HepG2 (cell line): ENCODE data around the gene SCAPER. TPM values are rescaled to one million over a fixed set of nuclear protein-coding genes. Genes with fewer than 3 reads are reported as not detected.
A peak's percentile ranks its signal among the peaks of the same experiment; 100 is the strongest.

Experiments used
- ATAC-seq: fragments of 200-7000 bp; cut with Tn5 transposase; 3 replicates; pipeline ENCODE4 v1.9.1; 2020; ENCODE audit warnings: mild to moderate bottlenecking, moderate library complexity
- BruUV-seq: library from RNA; stranded (reverse); fragments of 400-500 nt; replicated peaks from 2 replicates; lab custom pipeline; 2021; lab: Mats Ljungman, UMichigan
- CTCF ChIA-PET: fragments of 300-600 bp; formaldehyde crosslinking; extraction: SDS; loops from one replicate; lab custom pipeline; 2021; ENCODE audit warnings: low total read pairs, inconsistent platforms, low intra/inter-chr PET ratio; lab: Yijun Ruan, JAX
- POLR2A ChIA-PET: fragments of 350-600 bp; sonication (Branson Sonifier 250); formaldehyde crosslinking; loops from one replicate; lab custom pipeline; 2020; ENCODE audit warnings: antibody characterized with exemption, inconsistent platforms; lab: Yijun Ruan, JAX
- DNase-seq: peaks from one replicate; pipeline ENCODE4 v3.0.0-alpha.2; 2015; ENCODE audit warnings: low spot score
- FAIRE-seq: peaks from 3 replicates; lab custom pipeline; 2011; peaks lifted over from hg19 to GRCh38; lab: Jason Lieb, UNC
- H2AFZ ChIP-seq: one replicate; pipeline ENCODE4 v1.6.1; 2011; ENCODE audit warnings: low read length, inconsistent platforms
- H3K27ac ChIP-seq: fragments of 300-600 bp; 3 replicates; pipeline ENCODE4 v1.8.0; 2011; ENCODE audit warnings: mixed run types, mild to moderate bottlenecking, mixed read lengths, low read length, inconsistent platforms; ENCODE audit not compliant: insufficient read depth; ENCODE audit errors: extremely low read length
- H3K27me3 ChIP-seq, 2 experiments: fragments of 200-600 bp in 1 of 2; 2 replicates in 1 of 2; 3 replicates in 1 of 2; pipeline versions ENCODE4 v1.6.0 to v1.8.0; 2011; ENCODE audit warnings: low read length in 2 of 2, mild to moderate bottlenecking in 2 of 2, moderate library complexity in 2 of 2, inconsistent platforms in 1 of 2; ENCODE audit not compliant: insufficient read depth in 2 of 2, control insufficient read depth in 1 of 2
- H3K36me3 ChIP-seq, 2 experiments: fragments of 200-600 bp in 1 of 2; replicated peaks in 1 of 2; 2 replicates in 1 of 2; 3 replicates in 1 of 2; pipeline versions ENCODE4 v1.5.1 to v1.8.0; 2011; ENCODE audit warnings: low read length in 2 of 2, inconsistent platforms in 1 of 2; ENCODE audit not compliant: insufficient read depth in 2 of 2, control insufficient read depth in 1 of 2
- H3K4me1 ChIP-seq: 2 replicates; pipeline ENCODE4 v1.5.1; 2012; ENCODE audit warnings: low read length, inconsistent platforms; ENCODE audit not compliant: insufficient read depth
- H3K4me2 ChIP-seq: 2 replicates; pipeline ENCODE4 v1.6.0; 2011; ENCODE audit warnings: low read depth, low read length, inconsistent platforms
- H3K4me3 ChIP-seq, 3 experiments: fragments of 200-600 bp in 1 of 3; sonication (generic), shearing (Covaris generic) in 1 of 3; replicated peaks in 1 of 3; 2 replicates each; pipeline ENCODE4 v1.5.1; 2011 to 2016; ENCODE audit warnings: low read length in 3 of 3, inconsistent platforms in 2 of 3, low read depth in 2 of 3, mild to moderate bottlenecking in 2 of 3, control low read depth in 1 of 3, mixed read lengths in 1 of 3; ENCODE audit not compliant: insufficient read depth in 1 of 3
- H3K79me2 ChIP-seq: one replicate; pipeline ENCODE4 v1.6.1; 2011; ENCODE audit warnings: low read length, inconsistent platforms; ENCODE audit not compliant: insufficient read depth
- H3K9ac ChIP-seq: 2 replicates; pipeline ENCODE4 v1.6.0; 2011; ENCODE audit warnings: mild to moderate bottlenecking, low read depth, low read length, inconsistent platforms; ENCODE audit not compliant: insufficient read depth
- H3K9me3 ChIP-seq: 2 replicates; pipeline ENCODE4 v1.5.1; 2012; ENCODE audit warnings: mild to moderate bottlenecking, low read length
- H4K20me1 ChIP-seq: 2 replicates; pipeline ENCODE4 v1.6.0; 2011; ENCODE audit warnings: inconsistent platforms, mild to moderate bottlenecking, low read length, moderate library complexity; ENCODE audit not compliant: insufficient read depth
- CEBPB ChIP-seq: IDR thresholded peaks from 2 replicates; pipeline ENCODE4 v1.6.1; 2011; ENCODE audit warnings: low read depth, low read length, improper control_type of control experiment, borderline replicate concordance
- DR1 ChIP-seq: sonication (generic); formaldehyde crosslinking; IDR thresholded peaks from 2 replicates; pipeline ENCODE4 v1.8.0; 2021; ENCODE audit warnings: mild to moderate bottlenecking, missing genetic modification reagents, inconsistent platforms
- ELK4 ChIP-seq: sonication (generic); formaldehyde crosslinking; IDR thresholded peaks from 2 replicates; pipeline ENCODE4 v1.9.0; 2021; ENCODE audit warnings: missing genetic modification reagents, borderline replicate concordance
- HNRNPH1 ChIP-seq: fragments of 200-400 bp; formaldehyde crosslinking; optimal IDR thresholded peaks from 2 replicates; pipeline ENCODE3; 2017; ENCODE audit warnings: mild to moderate bottlenecking, low read depth, low read length
- HOXA9 ChIP-seq: sonication (generic); formaldehyde crosslinking; IDR thresholded peaks from 2 replicates; pipeline ENCODE4 v1.8.1; 2022; ENCODE audit warnings: missing genetic modification reagents, mild to moderate bottlenecking, moderate library complexity, borderline replicate concordance
- PHF5A ChIP-seq: IDR thresholded peaks from one replicate; pipeline ENCODE4 v1.6.1; 2018; ENCODE audit warnings: low read depth, missing genetic modification reagents; ENCODE audit not compliant: unreplicated experiment
- TEAD2 ChIP-seq: sonication (generic); formaldehyde crosslinking; IDR thresholded peaks from 2 replicates; pipeline ENCODE4 v1.9.0; 2021; ENCODE audit warnings: missing genetic modification reagents
- ZFP37 ChIP-seq: sonication (generic); formaldehyde crosslinking; IDR thresholded peaks from 2 replicates; pipeline ENCODE4 v1.4.0; 2020; ENCODE audit warnings: missing genetic modification reagents, borderline replicate concordance
- ZFY ChIP-seq: sonication (generic); formaldehyde crosslinking; IDR thresholded peaks from 2 replicates; pipeline ENCODE4 v1.4.0; 2020; ENCODE audit warnings: missing genetic modification reagents
- ZNF232 ChIP-seq: sonication (generic); formaldehyde crosslinking; IDR thresholded peaks from 2 replicates; pipeline ENCODE4 v1.4.0; 2020; ENCODE audit warnings: missing genetic modification reagents, borderline replicate concordance
- ZNF282 ChIP-seq: fragments of 450-650 bp; IDR thresholded peaks from 2 replicates; pipeline ENCODE4 v1.6.1; 2018; ENCODE audit not compliant: partially characterized antibody
- ZNF34 ChIP-seq: sonication (generic); formaldehyde crosslinking; IDR thresholded peaks from 2 replicates; pipeline ENCODE4 v1.4.0; 2020; ENCODE audit warnings: mild to moderate bottlenecking, missing genetic modification reagents, borderline replicate concordance
- ZNF570 ChIP-seq: sonication (generic); formaldehyde crosslinking; IDR thresholded peaks from 2 replicates; pipeline ENCODE4 v1.4.0; 2020; ENCODE audit warnings: mild to moderate bottlenecking, missing genetic modification reagents, borderline replicate concordance
- ZNF674 ChIP-seq: sonication (generic); formaldehyde crosslinking; IDR thresholded peaks from 2 replicates; pipeline ENCODE4 v1.5.0; 2020; ENCODE audit warnings: low read depth, mild to moderate bottlenecking, missing genetic modification reagents
- ZSCAN30 ChIP-seq: sonication (generic); formaldehyde crosslinking; IDR thresholded peaks from 2 replicates; pipeline ENCODE4 v1.5.0; 2020; ENCODE audit warnings: mild to moderate bottlenecking, missing genetic modification reagents
- WGBS: methylation state at CpG from one replicate; pipeline ENCODE4 v1.1.6; 2017; ENCODE audit warnings: low lambda C conversion rate; 5-methylcytosine and 5-hydroxymethylcytosine counted together
- in situ Hi-C: cut with HindIII; loops from 2 replicates; pipeline ENCODE4 v1.10.0; 2017; ENCODE audit warnings: low pct_unique_long_range_greater_than_20kb; ENCODE audit not compliant: extremely low pct_ligation_motif_present
- intact Hi-C: fragments of 100-400 bp; cut with micrococcal nuclease; formaldehyde crosslinking; loops from one replicate; pipeline ENCODE4 v1.10.0; 2022; ENCODE audit not compliant: unreplicated experiment
- polyA plus RNA-seq, 8 experiments: library from polyadenylated mRNA; depleted of rRNA in 3 of 8; stranded (reverse) in 7 of 8; unstranded in 1 of 8; fragments of >200 nt; fragmentation: Illumina TruSeq in 4 of 8; extraction: Trizol in 4 of 8; gene quantifications; 2 replicates each; pipeline versions ENCODE4 v1.2.1 to v1.2.3, GENCODE V29; 2011 to 2016; ENCODE audit warnings: low read depth in 4 of 8, missing spikeins in 1 of 8, mixed read lengths in 1 of 8; ENCODE audit not compliant: insufficient read depth in 1 of 8
- total RNA-seq, 5 experiments: library from RNA; depleted of rRNA; stranded (reverse); fragments of >200 nt; fragmentation: Illumina TruSeq; extraction: Trizol; gene quantifications; 2 replicates each; pipeline ENCODE4 v1.2.3, GENCODE V29; 2016; ENCODE audit warnings: low read depth in 1 of 5
- TF ChIP-seq, protein P1 (sequence below): sonication (generic); formaldehyde crosslinking; IDR thresholded peaks from 2 replicates; pipeline ENCODE4 v1.5.0; 2020; ENCODE audit warnings: missing genetic modification reagents
- TF ChIP-seq, protein P2 (sequence below): IDR thresholded peaks from 2 replicates; pipeline ENCODE4 v1.6.1; 2016; ENCODE audit warnings: low read depth

Gene SCAPER
- total and polyA plus RNA-seq, 2 of the 13 experiments (the other 11 are each of a cell fraction or from before 2014, with no cell fraction given): 4.3 to 10.5 TPM

- FAIRE-seq (no peak), DNase-seq (no peak), ATAC-seq (no peak)
- no peak overlapping the region for H3K4me3 ChIP-seq
- H2AFZ ChIP-seq: no peak overlapping the region
- H3K4me2 ChIP-seq: no peak overlapping the region
- ChIA-PET POLR2A (no interaction called here), CTCF (no interaction called here)
- intact Hi-C loops (no loop called here), in situ Hi-C loops (no loop called here)
- H3K9me3 ChIP-seq: no peaks in the 10 kb centered on the region
- no peaks in the 10 kb centered on the region for H3K27me3 ChIP-seq
- H3K36me3 ChIP-seq: no peaks in the 10 kb centered on the region; a peak in 1 of 5 replicates
- no peak for TF ChIP-seq DR1
- TF ChIP-seq CEBPB: peak; percentile 38; the same call in 1 of the 2 replicates
- no peaks in the 10 kb centered on the region for H3K4me1 ChIP-seq
- H4K20me1 ChIP-seq: no peaks in the 10 kb centered on the region
- 82% methylated on average over 3 of the region's 3 CpGs for WGBS
- no peak overlapping the region for H3K9ac ChIP-seq
- no TSS peak for BruUV-seq
- H3K27ac ChIP-seq: no peak overlapping the region
- no peaks in the 10 kb centered on the region for H3K79me2 ChIP-seq
These were observed 66.0 kb downstream of the SCAPER start for GRCh38 chr15:76839173-76839572.

DNA sequence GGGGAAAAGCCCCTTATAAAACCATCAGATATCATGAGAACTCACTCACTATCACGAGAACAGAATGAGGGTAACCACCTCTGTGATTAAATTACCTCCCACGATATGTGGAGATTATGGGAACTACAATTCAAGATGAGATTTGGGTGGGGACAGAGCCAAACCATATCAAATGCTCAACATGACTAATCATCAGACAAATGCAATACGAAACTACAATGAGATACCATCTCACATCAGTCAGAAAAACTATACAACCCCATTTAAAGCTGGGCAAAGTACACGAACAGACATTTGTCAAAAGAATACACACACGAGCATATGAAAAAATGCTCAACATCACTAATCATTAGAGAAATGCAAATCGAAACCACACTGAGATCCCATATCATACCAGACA lies 67.7 kb downstream of the SCAPER start:
- Histone ChIP-seq H3K36me3 (peaks cover 0 to under 1% of the 10 kb centered on the region in 2 experiments; a peak in 1 of 5 replicates), H3K9me3 (no peaks in the 10 kb centered on the region), H3K4me3 (no peak overlapping the region), H3K4me1 (no peaks in the 10 kb centered on the region), H2AFZ (no peak overlapping the region), H3K27me3 (no peaks in the 10 kb centered on the region), H3K27ac (no peak overlapping the region), H4K20me1 (no peaks in the 10 kb centered on the region), H3K9ac (no peak overlapping the region), H3K4me2 (no peak overlapping the region), H3K79me2 (no peaks in the 10 kb centered on the region)
- no peak for FAIRE-seq
- WGBS: 94% methylated on average over 6 of the region's 6 CpGs
- in situ Hi-C loops: no loop called here
- DNase-seq: no peak
- no TSS peak for BruUV-seq
- CTCF ChIA-PET: no interaction called here
- POLR2A ChIA-PET: no interaction called here
- ATAC-seq: no peak
- intact Hi-C loops: no loop called here
- TF ChIP-seq ZNF570 (CRISPR knock-in tag) (no peak), PHF5A (CRISPR knock-in tag) (no peak), ELK4 (CRISPR knock-in tag) (no peak), HOXA9 (CRISPR knock-in tag) (no peak), ZSCAN30 (CRISPR knock-in tag) (no peak), ZNF232 (CRISPR knock-in tag) (no peak), ZFP37 (CRISPR knock-in tag) (no peak), ZNF674 (CRISPR knock-in tag) (no peak), ZNF34 (no peak), ZFY (CRISPR knock-in tag) (no peak), HNRNPH1 (no peak), ZNF282 (no peak), TEAD2 (CRISPR knock-in tag) (no peak)
- TF ChIP-seq, protein P1, sequence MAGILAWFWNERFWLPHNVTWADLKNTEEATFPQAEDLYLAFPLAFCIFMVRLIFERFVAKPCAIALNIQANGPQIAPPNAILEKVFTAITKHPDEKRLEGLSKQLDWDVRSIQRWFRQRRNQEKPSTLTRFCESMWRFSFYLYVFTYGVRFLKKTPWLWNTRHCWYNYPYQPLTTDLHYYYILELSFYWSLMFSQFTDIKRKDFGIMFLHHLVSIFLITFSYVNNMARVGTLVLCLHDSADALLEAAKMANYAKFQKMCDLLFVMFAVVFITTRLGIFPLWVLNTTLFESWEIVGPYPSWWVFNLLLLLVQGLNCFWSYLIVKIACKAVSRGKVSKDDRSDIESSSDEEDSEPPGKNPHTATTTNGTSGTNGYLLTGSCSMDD (CRISPR knock-in tag): no peak
- TF ChIP-seq, protein P2, sequence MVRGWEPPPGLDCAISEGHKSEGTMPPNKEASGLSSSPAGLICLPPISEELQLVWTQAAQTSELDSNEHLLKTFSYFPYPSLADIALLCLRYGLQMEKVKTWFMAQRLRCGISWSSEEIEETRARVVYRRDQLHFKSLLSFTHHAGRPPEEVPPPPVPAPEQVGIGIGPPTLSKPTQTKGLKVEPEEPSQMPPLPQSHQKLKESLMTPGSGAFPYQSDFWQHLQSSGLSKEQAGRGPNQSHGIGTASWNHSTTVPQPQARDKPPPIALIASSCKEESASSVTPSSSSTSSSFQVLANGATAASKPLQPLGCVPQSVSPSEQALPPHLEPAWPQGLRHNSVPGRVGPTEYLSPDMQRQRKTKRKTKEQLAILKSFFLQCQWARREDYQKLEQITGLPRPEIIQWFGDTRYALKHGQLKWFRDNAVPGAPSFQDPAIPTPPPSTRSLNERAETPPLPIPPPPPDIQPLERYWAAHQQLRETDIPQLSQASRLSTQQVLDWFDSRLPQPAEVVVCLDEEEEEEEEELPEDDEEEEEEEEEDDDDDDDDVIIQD (CRISPR knock-in tag): no peak
